Activated effector memory CD4-positive, alpha-beta T cell treated with Interleukin-2 at 50 U/mL for 16 hours (primary cell): ENCODE results near the gene FSD1L.

ENCODE experiments used
- DNase-seq: peaks from one replicate; pipeline ENCODE4 v3.0.0-alpha.2; 2020

FSD1L gene

GRCh38 chr9:105436783-105437182 is 11.1 kb upstream of the FSD1L start:
- DNase-seq, result no peak

- no peak for DNase-seq
Measured at GRCh38 chr9:105437704-105438103, 10.1 kb upstream of the FSD1L start.

- DNase-seq, result no peak
Measured at GRCh38 chr9:105438141-105438806, 9.6 kb upstream of the FSD1L start.

GRCh38 chr9:105439428-105439827 is 8.4 kb upstream of the FSD1L start:
- DNase-seq, result no peak

GRCh38 chr9:105441616-105442160 is 6.1 kb upstream of the FSD1L start:
- no peak for DNase-seq

- DNase-seq, result no peak
Measured at GRCh38 chr9:105443121-105443520, 4.7 kb upstream of the FSD1L start.

DNA sequence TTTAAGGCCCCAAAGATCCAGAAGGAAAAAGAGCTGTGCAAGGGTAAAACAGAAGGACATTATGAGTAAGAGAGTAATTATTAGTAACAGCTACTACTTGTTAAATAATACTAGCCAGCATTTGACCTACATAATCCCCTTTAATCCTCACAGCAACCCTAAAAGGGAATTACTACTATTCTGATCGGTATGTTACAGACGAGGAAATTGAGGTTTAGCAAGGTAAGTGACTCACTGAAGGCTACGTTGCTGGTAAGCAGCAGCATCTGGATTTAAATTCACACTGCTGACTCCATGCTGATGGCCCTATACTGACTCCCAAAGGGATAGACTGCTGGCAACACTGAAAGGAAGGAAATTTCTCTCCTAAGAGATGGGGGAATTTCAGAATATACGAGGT is 3.7 kb upstream of the FSD1L start:
- DNase-seq, result no peak

GRCh38 chr9:105445203-105445881 is 2.5 kb upstream of the FSD1L start:
- DNase-seq, result no peak

GRCh38 chr9:105447386-105447813 is 434 bp upstream of the FSD1L start:
- no peak for DNase-seq

GRCh38 chr9:105449081-105449480 is 1.2 kb downstream of the FSD1L start:
- no peak for DNase-seq

DNA sequence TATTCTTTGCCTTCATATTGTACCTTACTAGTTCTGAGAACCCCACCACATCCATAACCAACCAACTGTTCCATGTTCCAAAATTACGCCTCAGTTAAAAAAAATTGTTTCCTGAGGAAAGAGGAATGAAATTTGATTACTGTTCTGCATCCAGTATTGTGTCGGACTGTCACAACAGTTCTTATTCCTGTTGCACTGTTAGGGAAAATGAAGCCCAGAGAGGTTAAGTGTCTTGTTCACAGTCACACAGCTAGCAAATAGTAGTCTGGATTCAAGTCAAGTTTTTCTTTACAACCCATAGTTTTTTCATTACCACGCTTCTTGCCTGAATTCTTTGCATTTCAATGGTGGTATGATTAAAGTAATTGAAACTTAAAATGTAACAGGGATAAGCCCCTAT is 4.4 kb downstream of the FSD1L start:
- DNase-seq, result no peak

GRCh38 chr9:105455836-105456475 is 8.1 kb downstream of the FSD1L start:
- no peak for DNase-seq

DNA sequence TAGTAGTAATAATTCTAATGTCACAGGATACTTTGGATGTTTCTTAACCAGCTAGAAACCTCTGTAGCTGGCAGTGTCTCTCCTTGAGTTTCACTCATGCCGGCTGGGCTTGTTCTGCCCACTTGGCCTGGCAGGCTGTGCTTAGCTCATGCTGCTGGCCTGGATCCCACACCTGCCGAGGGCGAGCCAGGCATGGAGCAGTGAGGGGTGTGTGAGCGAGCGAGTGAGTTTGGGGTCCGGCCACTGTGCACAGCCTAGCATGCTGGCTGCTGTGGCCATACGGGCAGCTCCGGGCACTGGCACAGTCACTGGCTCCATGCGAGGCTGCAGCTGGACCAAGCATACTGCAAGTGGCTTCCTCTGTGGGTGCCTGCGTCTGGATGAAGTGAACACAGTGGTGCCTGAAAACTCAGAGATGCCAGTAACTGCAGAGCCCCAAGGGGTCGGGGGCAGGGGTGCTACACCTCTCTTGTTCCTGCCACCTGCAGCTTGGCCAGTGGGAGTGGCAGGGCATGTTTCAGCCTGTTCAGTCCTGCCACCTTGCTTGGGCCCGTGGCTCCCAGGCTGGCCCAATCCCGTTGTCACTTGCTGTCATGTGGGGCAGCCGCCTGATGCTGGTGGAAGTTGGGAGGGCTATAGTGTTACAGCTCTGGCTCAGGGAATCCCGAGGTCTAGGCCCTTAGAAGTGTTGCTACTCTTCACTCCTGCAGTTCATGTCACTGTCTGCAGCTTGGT is 9.9 kb downstream of the FSD1L start:
- no peak for DNase-seq

- DNase-seq, result no peak
Measured at GRCh38 chr9:105458404-105458803, 10.6 kb downstream of the FSD1L start.

DNA sequence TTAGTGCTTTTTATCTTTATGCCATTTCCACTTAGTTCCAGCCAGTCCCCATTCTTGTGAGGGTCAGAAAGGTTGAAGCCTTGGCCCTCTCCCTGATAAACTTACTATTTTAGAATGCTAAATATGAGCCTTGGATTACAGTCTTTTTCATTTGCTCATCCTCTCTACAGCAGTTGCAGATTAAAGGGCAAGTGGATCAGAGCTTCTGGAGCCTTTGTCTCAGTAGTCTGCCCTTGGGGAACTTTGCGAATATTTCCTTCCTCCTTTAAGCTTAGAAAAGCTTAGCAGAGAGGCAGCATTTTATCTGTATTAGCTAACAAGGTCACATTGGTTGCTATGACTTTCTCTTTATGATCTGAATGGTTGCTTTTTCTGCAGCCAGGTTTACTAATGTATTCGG is 11.5 kb downstream of the FSD1L start:
- DNase-seq, result no peak

DNA sequence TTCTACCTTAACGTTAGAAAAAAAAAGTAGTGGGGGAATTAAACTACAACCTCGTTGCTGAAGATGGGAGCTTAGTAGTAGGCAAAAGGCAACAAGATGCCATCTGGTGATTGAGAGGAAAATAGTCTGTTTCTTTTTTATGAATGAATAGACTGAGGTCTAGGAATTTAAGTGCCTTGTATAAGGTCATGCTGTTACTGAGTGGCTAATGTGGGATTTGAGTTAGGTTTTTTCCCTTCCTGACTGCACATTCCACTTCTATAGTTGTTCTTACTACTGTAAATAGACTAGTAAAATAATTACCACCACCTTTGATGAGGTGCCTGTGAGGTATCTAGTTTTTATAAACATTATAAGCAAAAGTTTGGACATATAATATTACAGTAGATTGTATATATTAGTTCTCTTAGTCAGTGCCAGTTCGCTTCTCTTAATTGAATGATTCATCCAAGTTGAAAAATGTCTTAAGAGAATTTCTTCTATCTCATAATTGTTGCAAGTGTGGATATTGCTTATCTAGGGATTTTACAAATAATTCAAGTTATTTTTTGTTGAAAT is 19.1 kb downstream of the FSD1L start:
- no peak for DNase-seq

GRCh38 chr9:105468875-105469274 is 21.0 kb downstream of the FSD1L start:
- no peak for DNase-seq

- DNase-seq, result no peak
Measured at GRCh38 chr9:105473221-105473620, 25.4 kb downstream of the FSD1L start.

GRCh38 chr9:105475302-105475701 is 27.5 kb downstream of the FSD1L start:
- DNase-seq, result no peak

DNA sequence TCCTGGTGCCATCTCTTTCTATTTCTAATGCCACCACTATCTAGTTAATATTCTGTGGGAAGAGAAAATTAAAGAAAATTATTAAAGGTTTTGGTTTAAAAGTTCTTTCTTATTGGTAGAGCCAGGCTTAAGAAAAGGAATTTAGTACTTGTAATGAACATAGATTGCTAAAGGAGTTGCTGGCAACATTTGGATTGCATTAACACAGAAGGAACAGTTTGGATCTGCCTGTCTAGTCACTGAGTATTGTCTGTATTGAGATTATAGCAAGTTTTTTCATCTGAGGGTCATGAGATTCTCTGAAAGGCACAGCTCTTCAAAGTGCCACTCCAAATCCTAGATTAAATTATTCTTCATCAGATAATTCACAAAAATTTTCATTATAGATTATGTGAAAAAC is 32.0 kb downstream of the FSD1L start:
- no peak for DNase-seq

GRCh38 chr9:105483618-105484017 is 35.8 kb downstream of the FSD1L start:
- DNase-seq, result no peak

GRCh38 chr9:105484226-105484625 is 36.4 kb downstream of the FSD1L start:
- no peak for DNase-seq

DNA sequence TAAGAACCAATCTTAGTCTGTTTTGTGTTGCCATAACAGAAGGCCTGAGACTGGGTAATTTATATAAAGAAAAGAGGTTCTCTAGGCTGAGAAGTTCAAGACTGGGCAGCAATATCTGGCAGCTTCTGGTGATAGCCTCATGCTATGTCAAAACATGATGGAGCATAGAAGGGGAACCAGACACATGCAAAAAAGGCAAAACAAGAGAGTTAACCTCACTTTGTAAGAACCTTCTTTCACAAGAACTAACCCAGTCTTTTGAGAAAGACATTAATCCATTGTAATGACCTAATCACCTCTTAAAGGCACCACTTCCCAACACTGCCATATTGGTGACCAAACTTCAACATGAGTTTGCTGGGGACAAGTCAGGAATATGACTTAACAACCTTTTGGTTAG is 37.3 kb downstream of the FSD1L start:
- no peak for DNase-seq
